ENCODE data around the gene RNASET2.

RNASET2 gene

GRCh38 chr6:166947251-166947650 is 9.1 kb downstream of the RNASET2 start:
- DNase-seq (ENCODE audit: low read depth), result no peak

- DNase-seq (ENCODE audit: low read depth), result no peak
Measured at GRCh38 chr6:166946125-166946524, 10.2 kb downstream of the RNASET2 start.

- no peak for DNase-seq (ENCODE audit: low read depth)
Measured at GRCh38 chr6:166944666-166945256, 11.6 kb downstream of the RNASET2 start.

GRCh38 chr6:166942393-166943168 is 13.8 kb downstream of the RNASET2 start:
- no peak for DNase-seq (ENCODE audit: low read depth)

- no peak for DNase-seq (ENCODE audit: low read depth)
Measured at GRCh38 chr6:166940643-166941068, 15.7 kb downstream of the RNASET2 start.

- DNase-seq (ENCODE audit: low read depth), result no peak
Measured at GRCh38 chr6:166939894-166940293, 16.5 kb downstream of the RNASET2 start.

GRCh38 chr6:166939345-166939744 is 17.0 kb downstream of the RNASET2 start:
- DNase-seq (ENCODE audit: low read depth), result no peak

GRCh38 chr6:166938704-166939103 is 17.6 kb downstream of the RNASET2 start:
- no peak for DNase-seq (ENCODE audit: low read depth)

- DNase-seq (ENCODE audit: low read depth), result no peak
Measured at GRCh38 chr6:166938150-166938549, 18.2 kb downstream of the RNASET2 start.

GRCh38 chr6:166937746-166938145 is 18.6 kb downstream of the RNASET2 start:
- no peak for DNase-seq (ENCODE audit: low read depth)

- no peak for DNase-seq (ENCODE audit: low read depth)
Measured at GRCh38 chr6:166936079-166936787, 20.1 kb downstream of the RNASET2 start.

- DNase-seq (ENCODE audit: low read depth), result no peak
Measured at GRCh38 chr6:166935353-166935752, 21.0 kb downstream of the RNASET2 start.

- DNase-seq (ENCODE audit: low read depth), result no peak
Measured at GRCh38 chr6:166934174-166934573, 22.2 kb downstream of the RNASET2 start.

GRCh38 chr6:166933396-166933795 is 23.0 kb downstream of the RNASET2 start:
- DNase-seq (ENCODE audit: low read depth), result no peak

- DNase-seq (ENCODE audit: low read depth), result no peak
Measured at GRCh38 chr6:166932616-166933015, 23.7 kb downstream of the RNASET2 start.

GRCh38 chr6:166932116-166932515 is 24.2 kb downstream of the RNASET2 start:
- DNase-seq (ENCODE audit: low read depth), result no peak

- DNase-seq (ENCODE audit: low read depth), result no peak
Measured at GRCh38 chr6:166931426-166931970, 24.9 kb downstream of the RNASET2 start.

GRCh38 chr6:166930354-166930891 is 25.9 kb downstream of the RNASET2 start:
- DNase-seq (ENCODE audit: low read depth), result no peak

- no peak for DNase-seq (ENCODE audit: low read depth)
Measured at GRCh38 chr6:166929542-166930189, 26.7 kb downstream of the RNASET2 start.

- DNase-seq (ENCODE audit: low read depth), result no peak
Measured at GRCh38 chr6:166928644-166929541, 27.5 kb downstream of the RNASET2 start.
